ENCODE results near the gene HMCN1.
"Not testable (repeated sequence)": the region's sequence is repeated elsewhere in the genome, so short reads cannot be mapped to it uniquely, and the experiment has no call there.

The HMCN1 gene

DNA sequence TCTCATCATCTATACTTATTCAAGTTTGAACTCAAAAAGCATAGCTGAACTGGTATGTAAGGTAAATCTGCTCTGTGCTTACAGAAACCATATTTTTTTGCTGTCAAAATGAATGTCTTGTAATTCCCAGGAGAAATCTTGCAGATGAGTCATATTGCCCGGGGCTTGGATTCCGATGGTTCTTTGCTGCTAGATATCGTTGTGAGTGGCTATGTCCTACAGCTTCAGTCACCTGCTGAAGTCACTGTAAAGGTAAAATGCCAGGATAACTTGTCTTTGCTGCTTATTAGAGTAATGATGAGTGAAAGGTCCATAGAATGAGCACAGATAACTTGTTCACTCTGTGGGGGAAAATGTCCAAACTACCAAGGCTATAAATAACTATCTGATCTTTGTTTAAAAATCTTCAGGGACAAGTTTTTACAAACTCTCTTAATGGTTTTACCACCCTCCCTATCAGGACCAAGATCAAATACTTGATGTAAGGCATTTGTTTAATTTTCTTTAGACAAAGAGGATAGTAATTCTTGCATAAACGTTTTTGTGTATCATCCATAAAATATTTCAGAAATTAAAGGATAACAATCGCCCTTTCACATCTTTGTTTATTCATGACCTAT is 418.5 kb downstream of the HMCN1 start:
- no peak for DNase-seq (ENCODE audit: low spot score)

DNA sequence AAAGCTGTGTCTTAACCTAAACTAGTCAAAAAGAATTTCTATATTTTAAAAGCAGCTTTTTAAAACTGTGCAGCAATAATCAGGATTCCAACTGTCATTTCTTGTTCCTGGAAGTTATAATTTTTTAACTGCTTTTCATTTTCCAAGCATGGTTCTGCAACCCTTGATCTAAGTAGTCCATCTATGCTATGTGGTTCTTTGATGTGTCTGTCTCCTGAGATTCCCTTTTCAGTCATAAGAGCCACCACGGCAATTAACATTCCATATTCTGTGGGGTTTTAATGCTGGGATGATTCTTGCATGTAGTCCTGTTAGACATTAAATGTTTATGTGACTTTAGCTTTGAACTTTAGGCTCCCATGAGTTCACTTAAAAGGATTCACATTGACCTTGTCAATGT is 420.5 kb downstream of the HMCN1 start:
- DNase-seq (ENCODE audit: low spot score), result no peak

- DNase-seq (ENCODE audit: low spot score), result peak; percentile 22
Observed at GRCh38 chr1:186155594-186155993, 421.4 kb downstream of the HMCN1 start.

- not testable (repeated sequence) for DNase-seq (ENCODE audit: low spot score)
Observed at GRCh38 chr1:186162895-186163294, 428.7 kb downstream of the HMCN1 start.

DNA sequence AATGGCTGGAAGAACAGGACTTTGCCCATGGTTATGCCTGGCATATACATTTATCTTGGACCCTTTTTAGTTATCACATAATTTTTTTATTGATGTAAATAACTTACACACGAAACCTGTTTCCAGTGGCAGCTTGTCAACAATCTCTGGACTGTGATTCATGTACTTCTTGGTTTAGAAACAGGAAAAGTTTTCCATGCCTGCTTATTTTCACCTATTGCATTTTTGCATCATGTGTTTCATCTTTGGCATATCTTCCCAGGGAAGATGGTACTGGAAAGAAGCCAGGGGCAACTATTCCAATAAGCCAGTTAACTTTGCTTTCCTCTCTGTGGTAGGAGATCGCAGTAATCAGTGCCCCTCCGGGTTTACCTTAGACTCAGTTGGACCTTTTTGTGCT is 430.6 kb downstream of the HMCN1 start:
- no peak for DNase-seq (ENCODE audit: low spot score)

- DNase-seq (ENCODE audit: low spot score), result no peak
Observed at GRCh38 chr1:186165303-186165702, 431.1 kb downstream of the HMCN1 start.

DNA sequence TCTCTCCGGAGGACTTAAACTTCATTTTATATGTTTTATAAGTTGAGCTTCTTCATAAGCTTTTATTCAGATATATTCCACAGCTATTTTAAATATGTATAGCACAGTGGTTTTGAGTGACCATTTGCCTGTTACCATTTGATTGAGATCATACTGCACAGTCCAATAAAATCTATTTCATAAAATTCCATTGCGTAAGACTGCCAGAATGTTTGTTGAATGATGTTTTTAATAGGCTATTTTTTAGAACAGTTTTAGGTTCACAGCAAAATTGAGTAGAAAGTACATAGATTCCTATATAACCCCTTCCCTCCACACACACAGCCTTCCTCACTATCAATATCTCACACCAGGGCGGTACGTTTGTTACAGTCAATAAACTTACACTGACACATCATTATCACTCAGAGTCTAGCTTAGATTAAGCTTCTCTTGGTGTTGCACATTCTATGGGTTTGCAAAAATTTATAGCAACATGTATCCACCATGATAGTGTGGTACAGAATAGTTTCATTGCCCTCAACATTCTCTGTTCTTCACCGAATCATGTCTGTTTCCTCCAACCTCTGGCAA is 433.0 kb downstream of the HMCN1 start:
- DNase-seq (ENCODE audit: low spot score), result no peak

GRCh38 chr1:186175588-186175987 is 441.4 kb downstream of the HMCN1 start:
- no peak for DNase-seq (ENCODE audit: low spot score)

- DNase-seq (ENCODE audit: low spot score), result no peak
Observed at GRCh38 chr1:186178426-186179043, 444.3 kb downstream of the HMCN1 start.

- DNase-seq (ENCODE audit: low spot score), result no peak
Observed at GRCh38 chr1:186179231-186179630, 445.0 kb downstream of the HMCN1 start.

DNA sequence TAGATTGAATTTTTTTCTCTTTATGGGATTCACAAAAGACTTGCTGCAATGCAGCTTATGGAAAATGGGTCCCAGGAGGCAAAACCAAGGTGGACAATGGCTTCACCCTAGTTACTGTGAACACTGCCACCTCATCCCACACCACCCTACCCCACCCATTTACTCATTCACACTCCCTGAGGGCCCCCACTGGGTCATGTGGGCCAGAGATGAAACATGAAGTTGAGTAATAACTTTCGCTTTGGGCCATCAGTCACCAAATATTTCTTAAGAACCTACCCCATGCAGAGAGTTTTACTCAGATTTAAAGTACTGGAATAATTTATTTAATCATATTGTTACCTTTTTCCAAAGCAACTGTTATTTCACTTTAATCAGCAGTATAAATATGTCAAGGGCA is 449.0 kb downstream of the HMCN1 start:
- peak; percentile 68 for DNase-seq (ENCODE audit: low spot score)

DNA sequence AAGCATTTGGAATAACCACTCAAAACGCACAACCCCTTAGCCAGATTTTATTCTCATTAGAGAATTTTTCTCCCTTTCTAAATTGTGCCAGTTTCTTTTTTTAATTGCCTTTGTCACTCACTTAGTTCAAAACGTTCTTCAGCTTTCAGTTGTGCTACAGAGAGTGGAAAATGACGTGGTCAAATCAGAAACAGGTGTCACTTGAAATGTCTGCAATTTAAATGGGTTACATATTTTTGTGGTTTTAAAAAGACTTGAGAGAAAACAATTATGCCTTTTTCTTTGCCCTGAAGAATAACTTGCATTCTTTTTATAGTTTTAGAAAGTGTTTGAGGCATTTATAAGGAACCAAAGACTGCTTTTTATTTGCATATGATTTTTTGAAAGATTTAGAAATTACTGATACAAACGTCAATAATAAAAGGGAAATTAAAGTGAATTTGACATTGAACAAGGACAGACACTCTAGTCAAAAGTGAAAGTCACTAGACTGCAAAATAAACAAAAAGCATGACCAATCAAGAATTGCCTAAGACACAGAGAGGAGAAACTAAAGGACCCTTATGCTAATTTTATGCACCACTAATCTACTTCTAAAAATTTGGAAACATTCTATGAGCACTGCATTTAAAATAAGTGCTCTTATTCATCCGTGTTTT is 449.9 kb downstream of the HMCN1 start:
- peak; percentile 19 for DNase-seq (ENCODE audit: low spot score)

DNA sequence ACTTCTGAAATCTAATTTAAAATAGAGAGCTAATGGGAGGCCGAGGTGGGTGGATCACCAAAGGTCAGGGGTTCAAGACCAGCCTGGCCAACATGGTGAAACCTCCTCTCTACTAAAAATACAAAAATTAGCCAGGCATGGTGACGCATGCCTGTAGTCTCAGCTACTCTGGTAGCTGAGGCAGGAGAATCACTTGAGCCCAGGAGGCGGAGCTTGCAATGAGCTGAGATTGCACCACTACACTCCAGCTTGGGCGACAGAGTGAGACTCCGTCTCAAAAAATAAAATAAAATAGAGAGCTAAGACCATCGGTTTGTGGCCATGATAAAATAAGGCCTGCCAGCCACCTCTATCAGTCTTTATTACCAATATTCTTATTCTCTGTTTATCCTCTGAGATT is 452.1 kb downstream of the HMCN1 start:
- DNase-seq (ENCODE audit: low spot score), result not testable (repeated sequence)

GRCh38 chr1:186187601-186188000 is 453.4 kb downstream of the HMCN1 start:
- peak; percentile 30 for DNase-seq (ENCODE audit: low spot score)

GRCh38 chr1:186188004-186188539 is 453.9 kb downstream of the HMCN1 start:
- peak; percentile 24 for DNase-seq (ENCODE audit: low spot score)

DNA sequence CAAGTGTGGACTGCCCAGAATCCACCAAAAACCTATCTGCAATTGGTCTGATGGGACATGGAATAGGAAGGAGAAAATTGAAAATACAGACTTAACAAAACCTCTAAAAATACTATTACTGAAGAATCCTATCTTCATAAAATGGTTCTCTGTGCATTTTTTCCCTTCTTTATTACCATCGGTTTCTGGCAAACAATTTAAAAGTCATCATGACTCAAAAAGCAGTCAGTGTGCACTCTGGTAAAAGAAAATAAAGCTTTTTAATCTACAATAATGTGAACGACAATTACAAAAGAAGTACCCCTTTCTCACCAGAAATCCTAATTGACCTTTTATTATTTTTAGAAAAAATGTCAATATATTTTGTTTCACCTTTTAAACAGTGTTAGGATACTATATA is 454.5 kb downstream of the HMCN1 start:
- DNase-seq (ENCODE audit: low spot score), result no peak

- no peak for DNase-seq (ENCODE audit: low spot score)
Observed at GRCh38 chr1:186189156-186189555, 455.0 kb downstream of the HMCN1 start.

DNA sequence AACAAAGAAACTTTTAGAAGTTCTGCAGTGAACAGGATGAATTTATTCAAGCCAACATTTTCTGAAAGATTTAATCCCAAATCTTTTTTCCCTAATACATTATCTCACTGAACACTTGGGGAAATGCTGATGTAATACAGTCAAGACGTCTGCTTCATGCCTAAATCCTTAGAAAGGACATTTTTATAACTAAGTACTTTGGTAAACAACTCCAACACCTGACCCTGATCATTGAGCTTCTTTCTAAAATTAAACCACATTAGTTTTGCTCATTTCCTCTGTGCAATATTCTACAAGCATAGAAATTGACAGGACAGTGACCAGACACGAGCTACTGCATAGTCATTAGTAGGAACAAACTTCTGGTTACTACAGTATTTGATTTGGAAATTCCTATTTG is 457.3 kb downstream of the HMCN1 start:
- no peak for DNase-seq (ENCODE audit: low spot score)

GRCh38 chr1:186193224-186193623 is 459.0 kb downstream of the HMCN1 start:
- DNase-seq (ENCODE audit: low spot score), result no peak

GRCh38 chr1:186194107-186194756 is 460.0 kb downstream of the HMCN1 start:
- no peak for DNase-seq (ENCODE audit: low spot score)

- DNase-seq (ENCODE audit: low spot score), result no peak
Observed at GRCh38 chr1:186195377-186195931, 461.3 kb downstream of the HMCN1 start.

GRCh38 chr1:186202271-186202764 is 468.1 kb downstream of the HMCN1 start:
- DNase-seq (ENCODE audit: low spot score), result no peak
